Measurements from ENCODE around the gene ARL15.
"Not testable (repeated sequence)": the region's sequence is repeated elsewhere in the genome, so short reads cannot be mapped to it uniquely, and the experiment has no call there.

ARL15 gene

DNA sequence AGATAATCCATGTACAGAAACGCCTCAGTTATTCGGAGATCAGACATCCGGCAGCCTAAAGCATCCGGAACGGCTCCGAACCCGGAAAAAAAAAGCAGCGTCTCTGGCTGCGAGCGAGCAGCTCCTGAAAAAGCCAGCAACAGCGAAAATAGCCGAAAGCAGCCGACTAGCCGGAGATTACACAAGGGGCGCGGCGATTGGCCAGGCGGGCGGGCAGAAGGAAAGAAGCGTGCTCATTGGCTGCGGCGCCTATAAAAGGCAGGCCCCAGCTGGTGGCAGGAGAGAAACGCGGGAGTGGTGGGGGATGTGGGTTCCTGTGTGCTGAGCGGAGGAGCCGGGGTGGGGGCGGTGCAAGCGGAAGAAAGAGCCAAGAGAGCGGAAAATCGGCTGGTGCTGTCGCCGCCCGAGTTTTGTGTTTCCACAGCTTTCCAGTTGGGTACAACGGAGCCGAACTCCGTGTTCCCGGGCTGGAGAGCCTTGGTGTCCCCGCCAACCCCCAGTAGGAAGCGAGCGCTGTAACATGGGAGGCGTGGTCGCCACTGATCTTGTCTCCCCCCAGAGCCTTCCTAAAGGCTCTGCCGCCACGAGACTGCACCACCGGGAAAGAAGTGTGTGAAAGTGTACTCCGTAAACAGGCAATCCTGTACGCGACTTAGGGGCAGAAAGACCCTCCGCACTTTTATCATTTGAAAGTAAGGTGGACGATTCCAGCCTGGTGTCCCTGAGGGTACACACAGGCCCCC lies at the start of gene ARL15:
Gene ARL15 (minus strand): TSS at position 141 of the 743 bp plus-strand sequence.
- peak; percentile 99 for DNase-seq (ENCODE audit: low spot score)

DNA sequence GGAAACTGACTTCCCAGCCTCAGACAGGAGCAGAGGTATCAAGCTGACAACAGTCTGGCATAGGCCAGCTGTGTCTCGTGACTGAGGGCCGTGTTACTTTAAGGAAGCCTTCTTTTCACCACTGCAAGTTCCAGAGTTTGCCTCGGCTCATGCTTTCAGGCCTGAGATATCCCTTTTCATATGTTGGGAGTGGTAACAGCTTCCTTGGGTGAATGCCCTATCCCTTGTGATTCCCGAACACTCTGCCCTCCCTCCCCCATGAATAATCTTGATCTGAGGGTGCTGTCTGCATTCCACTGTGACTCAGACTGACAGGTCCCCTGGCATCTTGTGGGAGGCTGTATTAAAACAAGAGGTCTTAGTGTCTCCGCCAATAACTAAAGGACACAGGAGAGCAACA lies 49.7 kb upstream of the ARL15 start:
- peak; percentile 70 for DNase-seq (ENCODE audit: low spot score)

- peak; percentile 12 for DNase-seq (ENCODE audit: low spot score)
Measured at GRCh38 chr5:54357408-54358058, 47.2 kb upstream of the ARL15 start.

GRCh38 chr5:54353933-54354564 lies 43.7 kb upstream of the ARL15 start:
- not testable (repeated sequence) for DNase-seq (ENCODE audit: low spot score)

GRCh38 chr5:54352580-54352979 lies 42.2 kb upstream of the ARL15 start:
- DNase-seq (ENCODE audit: low spot score): not testable (repeated sequence)

- no peak for DNase-seq (ENCODE audit: low spot score)
Measured at GRCh38 chr5:54347221-54347865, 37.0 kb upstream of the ARL15 start.

GRCh38 chr5:54344653-54345052 lies 34.3 kb upstream of the ARL15 start:
- no peak for DNase-seq (ENCODE audit: low spot score)

- no peak for DNase-seq (ENCODE audit: low spot score)
Measured at GRCh38 chr5:54341971-54342370, 31.6 kb upstream of the ARL15 start.

DNA sequence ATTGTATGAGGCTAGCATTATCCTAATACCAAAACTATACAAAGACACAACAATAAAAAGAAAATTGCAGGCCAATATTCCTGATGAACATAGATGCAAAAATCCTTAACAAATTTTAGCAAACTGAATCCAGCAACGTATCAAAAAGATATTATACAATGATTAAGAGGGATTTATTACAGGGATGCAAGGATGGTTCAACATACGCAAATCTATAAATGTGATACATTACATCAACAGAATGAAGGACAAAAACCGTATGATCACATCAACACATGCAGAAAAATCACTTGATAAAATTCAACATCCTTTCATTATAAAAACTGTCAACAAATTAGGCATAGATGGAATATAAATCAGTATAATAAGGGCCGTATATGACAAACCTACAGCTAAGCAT lies 27.1 kb upstream of the ARL15 start:
- DNase-seq (ENCODE audit: low spot score): no peak

- DNase-seq (ENCODE audit: low spot score): no peak
Measured at GRCh38 chr5:54332720-54333119, 22.3 kb upstream of the ARL15 start.

- DNase-seq (ENCODE audit: low spot score): peak; percentile 78
Measured at GRCh38 chr5:54329731-54330709, 19.6 kb upstream of the ARL15 start.

DNA sequence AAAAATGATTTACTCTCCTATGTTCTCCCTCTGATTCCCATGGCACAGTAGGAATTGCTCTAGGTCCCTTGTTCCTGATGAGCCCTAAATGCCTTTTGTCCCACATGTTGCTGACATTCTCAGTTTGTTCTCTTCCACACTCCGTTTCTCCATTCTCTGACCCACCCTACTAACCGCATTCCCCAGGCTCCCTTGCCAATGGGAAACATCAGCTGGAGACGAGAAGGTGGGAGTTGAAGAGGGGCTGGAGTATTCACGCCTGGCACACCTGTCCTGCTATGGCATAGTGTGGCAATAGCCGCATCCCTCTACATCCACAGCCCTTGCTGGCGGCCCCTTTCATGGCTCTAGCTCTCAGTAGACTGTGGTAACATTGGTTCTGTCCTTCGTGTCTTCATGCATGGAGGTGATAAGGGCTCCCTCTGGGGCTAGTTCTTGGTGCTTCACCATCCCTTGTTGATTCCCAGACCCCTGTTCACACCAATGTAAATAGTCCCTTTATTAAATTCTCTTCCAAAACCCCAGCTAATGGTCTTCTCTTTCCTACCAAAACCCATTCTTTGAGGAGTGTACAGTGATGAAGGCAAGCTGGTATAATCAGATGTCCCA lies 16.4 kb upstream of the ARL15 start:
- no peak for DNase-seq (ENCODE audit: low spot score)

DNA sequence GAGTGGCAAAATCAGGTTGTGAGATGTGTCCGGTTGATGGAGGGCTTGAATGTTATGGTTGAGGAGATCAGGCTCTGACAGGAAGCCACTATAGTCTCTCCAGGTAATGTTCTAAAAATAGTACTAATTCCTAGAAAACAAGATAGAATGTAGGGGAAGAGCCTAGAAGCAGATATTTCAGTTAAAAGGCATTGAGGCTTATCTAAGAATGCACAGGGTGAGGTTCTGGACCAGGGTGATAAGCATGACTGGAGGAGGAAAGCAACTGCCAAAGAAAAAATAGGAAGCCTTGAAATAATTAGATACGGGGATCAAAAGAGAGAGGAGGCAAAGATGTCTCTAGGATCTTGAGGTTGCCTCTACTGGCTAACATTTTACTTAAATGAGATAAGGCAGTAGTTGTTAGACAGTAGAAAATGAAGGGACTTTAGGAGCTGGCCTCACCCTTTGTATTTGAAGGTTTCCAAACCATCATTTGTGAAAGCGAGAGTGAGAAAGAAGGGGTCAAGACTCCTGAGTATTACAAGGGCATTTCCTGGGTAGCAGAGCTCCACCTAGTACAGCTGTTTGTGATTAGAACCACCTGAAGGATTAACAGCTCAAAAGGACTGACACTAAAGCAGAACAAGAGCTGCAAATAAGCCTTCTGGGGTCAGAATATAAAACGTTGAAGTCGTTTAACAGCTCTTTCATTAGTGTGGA lies 15.4 kb upstream of the ARL15 start:
- no peak for DNase-seq (ENCODE audit: low spot score)

- no peak for DNase-seq (ENCODE audit: low spot score)
Measured at GRCh38 chr5:54325272-54325609, 14.9 kb upstream of the ARL15 start.

GRCh38 chr5:54324651-54325271 lies 14.4 kb upstream of the ARL15 start:
- DNase-seq (ENCODE audit: low spot score): no peak

DNA sequence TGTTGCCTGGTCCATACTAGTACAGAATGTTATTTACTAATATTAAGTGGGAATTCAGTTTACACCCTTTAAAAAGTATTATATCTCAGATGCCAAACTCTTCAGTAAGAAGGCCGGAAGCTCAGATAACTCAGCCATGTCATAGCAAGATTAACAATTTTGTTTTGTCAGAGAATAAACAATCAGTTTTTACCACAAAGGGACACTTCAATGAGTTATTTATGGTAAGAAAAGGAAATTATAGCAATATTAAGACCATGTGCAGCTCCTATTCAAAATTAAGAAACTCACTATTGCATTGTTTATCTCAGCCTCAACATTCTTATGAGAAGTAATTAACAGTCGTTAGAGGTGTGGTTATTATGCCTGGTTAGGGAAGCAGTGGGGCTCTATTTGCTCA lies 13.1 kb upstream of the ARL15 start:
- no peak for DNase-seq (ENCODE audit: low spot score)

- DNase-seq (ENCODE audit: low spot score): no peak
Measured at GRCh38 chr5:54320256-54320655, 9.9 kb upstream of the ARL15 start.

DNA sequence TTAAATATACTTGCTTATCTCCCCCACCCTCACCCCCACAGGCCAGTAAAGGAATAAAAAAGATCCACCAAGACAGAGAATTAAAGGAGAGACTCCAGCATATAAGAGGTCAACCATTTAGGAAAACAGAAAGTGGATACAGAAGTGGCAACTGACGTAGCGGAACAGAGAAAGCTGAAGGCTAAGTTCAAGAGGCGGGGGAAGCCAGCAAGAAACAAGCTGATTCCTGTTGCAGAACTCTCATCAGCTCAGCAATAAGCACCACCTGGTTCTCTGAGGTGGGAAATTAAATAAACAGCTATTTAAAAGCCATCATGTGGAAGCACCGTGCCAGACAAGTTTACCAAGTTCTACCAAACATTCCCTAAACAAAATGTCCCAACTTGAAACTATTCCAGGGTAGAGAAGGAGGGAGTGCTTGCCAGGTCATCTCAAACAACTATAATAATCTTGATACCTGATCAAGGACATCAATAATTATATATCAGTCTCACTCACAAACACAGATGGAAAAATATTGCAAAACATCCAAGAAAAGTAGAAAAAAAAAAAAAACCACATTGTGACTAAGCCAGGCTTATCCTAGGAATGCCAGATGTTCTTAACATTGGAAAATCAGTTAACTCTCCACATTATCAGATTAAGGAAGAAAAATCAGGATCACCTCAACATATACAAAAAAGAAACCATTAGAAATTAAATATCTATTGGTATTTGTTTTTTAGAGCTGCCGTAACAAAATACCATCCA lies 7.3 kb upstream of the ARL15 start:
- DNase-seq (ENCODE audit: low spot score): peak; percentile 55

Data from AG08395 (cell line).